TTC549 (cell line): ENCODE results near the gene BET1.
"Not testable (repeated sequence)": the region's sequence is repeated elsewhere in the genome, so short reads cannot be mapped to it uniquely, and the experiment has no call there.

Experiments used
- FAIRE-seq: peaks from 2 replicates; lab custom pipeline; 2012; peaks lifted over from hg19 to GRCh38; lab: Jason Lieb, UNC

Gene BET1

DNA sequence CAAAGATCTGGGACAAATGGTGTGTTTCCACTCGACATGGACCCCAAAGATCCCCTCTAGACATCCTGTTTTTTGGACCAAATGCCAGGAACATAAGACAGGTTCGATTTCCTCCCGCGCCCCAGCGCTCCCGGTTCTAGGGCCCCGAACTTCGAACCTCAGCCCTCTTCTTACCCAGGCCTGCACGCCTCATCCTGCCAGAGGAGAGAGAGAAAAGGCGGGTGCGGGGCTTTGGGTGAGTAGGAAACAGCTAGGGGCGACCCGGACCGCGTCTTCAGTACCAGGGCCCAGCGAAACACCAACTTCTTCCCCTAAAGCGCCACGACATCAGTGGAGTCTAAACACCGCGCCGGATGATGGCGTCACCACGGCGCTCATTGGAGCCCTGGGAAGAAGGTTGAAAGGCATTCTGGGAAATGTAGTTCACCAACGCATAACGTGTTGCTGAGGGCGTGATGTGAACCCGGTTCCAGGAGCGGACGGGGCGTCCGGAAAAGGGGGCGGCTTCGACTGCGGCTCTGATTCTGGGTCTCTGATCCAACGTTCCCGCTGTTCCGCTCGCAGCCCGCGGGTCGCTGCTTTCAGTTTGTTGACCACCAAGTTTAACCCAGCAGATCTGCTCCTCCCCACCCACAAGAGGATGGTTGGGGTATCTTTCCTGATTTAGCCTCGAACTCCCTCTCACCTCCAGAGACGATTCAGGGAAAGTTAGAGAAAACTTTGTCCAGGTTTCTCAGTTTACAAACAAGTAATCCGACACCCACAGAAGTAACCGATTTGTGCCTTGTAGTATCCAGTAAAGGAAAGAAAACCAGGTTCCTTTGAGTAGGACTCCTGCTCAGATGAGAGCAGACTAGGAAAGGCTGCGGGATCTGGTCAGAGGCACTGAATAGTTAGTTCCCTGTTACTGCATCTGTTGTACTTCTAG is at the start of gene BET1:
TSS of gene BET1 (minus strand) at position 332 of the 928 bp plus-strand sequence. CDS start at position 193, 139 bp downstream.
- peak; percentile 11 for FAIRE-seq

DNA sequence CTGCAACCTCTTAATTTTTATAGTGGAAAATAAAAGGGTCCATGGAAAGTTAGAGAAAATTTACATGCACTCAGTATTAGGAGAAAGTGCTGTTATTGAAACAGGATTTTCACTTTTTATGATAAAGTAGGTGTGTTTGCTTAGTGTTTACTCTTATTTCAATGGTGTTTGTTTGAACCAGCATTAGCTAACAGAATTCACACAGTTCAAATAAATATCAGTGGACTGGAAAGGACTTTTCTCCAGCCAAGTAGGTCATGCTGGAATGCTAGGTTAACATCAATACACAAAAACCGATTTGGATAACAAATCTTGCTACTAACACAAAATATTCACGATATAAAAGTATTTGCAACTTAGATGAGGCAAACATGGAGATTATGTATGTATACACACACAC is 49.4 kb upstream of the BET1 start:
- no peak for FAIRE-seq

- no peak for FAIRE-seq
Observed at GRCh38 chr7:94052398-94053180, 48.4 kb upstream of the BET1 start.

DNA sequence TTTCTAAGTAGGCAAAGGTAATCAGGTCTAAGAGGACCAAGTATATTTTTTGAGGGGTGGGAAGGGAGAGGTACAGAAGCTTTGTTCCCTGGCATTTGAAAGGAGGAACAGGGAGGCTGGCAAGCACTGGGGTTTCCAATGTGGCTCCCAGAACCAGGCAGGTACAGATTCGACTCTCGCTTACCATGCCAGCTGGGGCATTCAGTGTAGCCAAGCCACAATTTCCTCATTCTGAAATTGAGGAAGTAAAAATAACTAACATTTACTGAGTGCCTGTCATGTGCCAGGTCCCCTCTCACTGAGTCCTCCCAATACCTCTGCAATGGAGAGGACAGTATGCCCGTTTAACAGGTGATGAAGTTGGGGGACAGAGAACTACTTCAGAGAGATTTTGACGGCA is 45.9 kb upstream of the BET1 start:
- FAIRE-seq: no peak

DNA sequence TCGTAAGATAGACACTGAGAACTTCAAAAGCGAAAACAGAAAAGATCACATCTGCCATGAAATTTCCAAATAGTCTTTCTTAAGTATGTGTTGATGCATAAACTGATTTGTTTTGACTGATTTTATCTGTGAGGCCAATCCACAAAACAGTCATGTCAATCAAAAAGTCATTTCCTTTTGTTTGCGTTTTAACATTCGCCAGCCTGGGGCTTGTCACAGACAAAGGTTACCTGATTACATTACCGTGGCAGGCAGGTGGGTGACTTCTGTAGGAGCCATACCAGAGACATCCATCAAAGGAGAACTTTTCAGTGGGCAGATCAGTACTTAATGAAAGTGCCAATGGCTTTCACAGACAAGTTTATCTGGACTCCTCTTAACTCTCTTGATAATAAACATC is 45.5 kb upstream of the BET1 start:
- FAIRE-seq: no peak

- no peak for FAIRE-seq
Observed at GRCh38 chr7:94048755-94049154, 44.6 kb upstream of the BET1 start.

- no peak for FAIRE-seq
Observed at GRCh38 chr7:94047956-94048355, 43.8 kb upstream of the BET1 start.

- no peak for FAIRE-seq
Observed at GRCh38 chr7:94045581-94045980, 41.4 kb upstream of the BET1 start.

- no peak for FAIRE-seq
Observed at GRCh38 chr7:94044806-94045205, 40.7 kb upstream of the BET1 start.

DNA sequence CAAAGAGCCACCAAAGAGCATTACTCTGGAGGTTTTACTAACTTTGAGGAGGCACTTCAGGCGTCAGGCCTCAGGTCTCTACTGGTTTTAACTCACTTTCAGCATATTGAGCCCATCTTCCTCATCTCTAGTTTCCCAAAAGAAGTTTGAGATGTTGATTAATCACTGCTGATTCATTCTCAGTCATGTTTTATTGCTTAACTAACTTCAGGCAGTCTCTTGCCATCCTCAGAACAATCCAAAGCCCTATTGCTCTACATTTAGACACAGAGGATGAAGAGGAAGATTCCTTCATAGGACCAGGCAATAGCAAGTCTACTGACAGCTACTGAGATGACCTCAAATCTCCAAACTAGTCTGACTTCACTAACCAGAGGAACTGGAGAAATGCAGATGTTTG is 39.1 kb upstream of the BET1 start:
- FAIRE-seq: no peak

- no peak for FAIRE-seq
Observed at GRCh38 chr7:94042381-94042780, 38.2 kb upstream of the BET1 start.

- FAIRE-seq: no peak
Observed at GRCh38 chr7:94041529-94041928, 37.4 kb upstream of the BET1 start.

- no peak for FAIRE-seq
Observed at GRCh38 chr7:94040254-94040653, 36.1 kb upstream of the BET1 start.

DNA sequence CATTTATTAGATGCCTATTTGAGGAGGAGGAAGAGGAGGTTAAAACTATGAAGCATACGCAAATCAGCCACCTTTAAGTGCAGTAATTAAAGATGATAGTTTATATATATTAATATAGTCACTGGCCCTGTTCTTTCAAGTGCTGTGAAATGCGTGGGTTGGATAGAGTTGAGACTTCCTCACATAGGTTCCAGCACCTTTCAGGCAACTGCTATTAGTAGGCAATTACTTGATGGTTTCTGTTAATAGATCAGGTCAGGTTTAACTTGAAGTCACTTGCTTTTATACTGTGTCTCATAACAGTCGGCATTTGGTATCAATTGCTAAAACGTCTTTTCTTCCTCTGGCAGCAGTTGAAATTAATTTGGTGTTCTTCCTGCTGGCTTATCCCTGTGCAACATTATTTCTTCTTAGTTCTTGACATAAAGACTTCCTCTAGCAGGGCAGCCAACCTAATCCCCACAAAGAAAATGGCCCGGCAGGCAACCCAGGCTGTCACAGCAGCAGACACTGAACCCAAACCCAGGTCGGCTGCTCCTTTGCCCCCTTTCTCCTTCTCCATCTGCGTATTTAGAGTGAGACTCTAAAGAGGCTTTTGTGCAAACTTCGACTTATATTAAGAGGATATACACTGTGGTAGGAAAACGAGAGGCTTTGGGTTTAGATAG is 35.3 kb upstream of the BET1 start:
- no peak for FAIRE-seq

DNA sequence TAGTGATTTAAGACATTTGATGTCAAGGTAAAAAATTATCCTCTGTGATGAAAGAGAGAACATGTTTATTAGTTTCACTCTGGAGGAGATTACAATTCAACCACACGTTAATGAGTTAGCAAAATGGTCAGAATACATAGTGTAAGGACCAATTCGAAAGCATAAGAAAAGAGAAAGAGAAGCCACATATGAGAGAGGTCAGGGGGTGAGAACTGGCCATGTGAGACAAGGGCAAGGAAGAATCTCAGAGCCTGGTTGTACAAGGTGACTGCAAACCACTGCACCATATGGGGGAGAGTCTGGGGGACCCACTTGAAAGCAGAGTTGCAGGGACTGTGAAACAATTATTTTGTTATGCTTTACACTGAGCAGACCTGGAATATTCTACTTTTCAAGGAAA is 27.7 kb upstream of the BET1 start:
- no peak for FAIRE-seq

DNA sequence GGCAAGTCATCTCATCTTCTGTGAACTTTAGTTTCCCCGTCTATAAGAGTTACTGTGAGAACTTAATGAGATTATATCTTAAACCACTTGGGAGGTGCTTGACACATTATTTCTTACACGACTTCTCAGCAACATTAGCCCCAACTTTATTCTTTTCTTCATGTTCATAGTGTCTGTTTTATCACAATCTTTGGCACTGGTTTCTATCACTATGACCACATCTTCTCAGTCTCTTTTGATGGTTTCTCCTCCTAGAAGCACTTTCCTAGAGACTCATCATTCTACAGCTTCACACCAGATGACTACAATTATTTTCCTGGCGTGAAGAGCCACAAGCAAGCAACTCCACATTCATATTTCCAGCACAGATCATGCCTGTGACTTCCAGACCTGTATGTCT is 26.5 kb upstream of the BET1 start:
- no peak for FAIRE-seq

GRCh38 chr7:94029976-94030375 is 25.8 kb upstream of the BET1 start:
- no peak for FAIRE-seq

DNA sequence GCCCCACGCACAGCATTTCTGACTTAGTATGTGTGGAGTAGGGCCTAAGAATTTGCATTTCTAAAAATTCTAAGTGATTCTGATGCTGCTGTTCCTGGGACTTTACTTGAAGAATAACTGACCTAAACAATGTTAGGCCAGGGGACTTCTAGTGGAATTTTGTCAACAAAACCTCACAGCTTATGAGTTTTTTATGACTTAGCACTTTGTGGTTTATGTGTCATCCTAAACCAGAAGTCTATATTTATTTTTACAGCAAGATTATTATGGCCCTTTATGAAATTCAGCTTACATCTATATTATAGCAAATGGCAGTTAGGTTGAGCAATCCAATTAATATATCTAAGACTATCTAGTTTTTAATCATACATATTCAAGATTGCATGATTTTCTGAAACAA is 24.6 kb upstream of the BET1 start:
- FAIRE-seq: no peak

- FAIRE-seq: not testable (repeated sequence)
Observed at GRCh38 chr7:94026619-94027018, 22.5 kb upstream of the BET1 start.

DNA sequence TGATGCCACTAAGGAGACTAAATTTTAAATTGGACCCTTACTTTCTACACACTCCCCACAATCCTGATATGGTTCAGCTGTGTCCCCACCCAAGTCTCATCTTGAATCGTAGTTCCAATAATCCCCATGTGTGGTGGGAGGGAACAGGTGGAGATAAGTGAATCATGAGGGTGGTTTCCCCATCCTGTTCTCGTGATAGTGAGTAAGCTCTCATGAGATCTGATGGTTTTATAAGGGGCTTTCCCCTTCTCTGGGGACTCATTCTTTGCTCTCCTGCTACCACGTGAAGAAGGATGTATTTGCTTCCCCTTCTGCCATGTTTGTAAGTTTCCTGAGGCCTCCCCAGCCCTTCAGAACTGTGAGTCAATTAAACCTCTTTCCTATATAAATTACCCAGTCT is 18.4 kb upstream of the BET1 start:
- FAIRE-seq: no peak

- FAIRE-seq: no peak
Observed at GRCh38 chr7:94016786-94017185, 12.6 kb upstream of the BET1 start.

DNA sequence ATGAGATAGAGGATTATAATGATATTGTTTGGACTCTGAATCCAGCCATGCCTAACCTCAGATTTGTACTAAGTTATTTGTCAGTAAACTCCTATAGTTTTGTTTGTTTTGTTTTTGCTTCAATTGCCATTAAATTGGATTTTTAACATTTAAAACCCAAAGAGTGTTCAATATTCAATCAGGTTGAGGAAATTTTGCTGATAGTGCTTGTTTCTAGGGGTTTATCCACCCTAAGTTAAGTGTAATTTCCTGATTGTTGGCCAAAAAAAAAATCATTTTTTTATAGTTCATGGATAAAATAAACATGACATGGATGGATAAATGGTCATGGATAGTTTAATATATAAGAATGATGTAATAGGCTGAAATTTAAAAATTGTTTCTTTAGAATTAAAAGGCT is 11.4 kb upstream of the BET1 start:
- FAIRE-seq: no peak

DNA sequence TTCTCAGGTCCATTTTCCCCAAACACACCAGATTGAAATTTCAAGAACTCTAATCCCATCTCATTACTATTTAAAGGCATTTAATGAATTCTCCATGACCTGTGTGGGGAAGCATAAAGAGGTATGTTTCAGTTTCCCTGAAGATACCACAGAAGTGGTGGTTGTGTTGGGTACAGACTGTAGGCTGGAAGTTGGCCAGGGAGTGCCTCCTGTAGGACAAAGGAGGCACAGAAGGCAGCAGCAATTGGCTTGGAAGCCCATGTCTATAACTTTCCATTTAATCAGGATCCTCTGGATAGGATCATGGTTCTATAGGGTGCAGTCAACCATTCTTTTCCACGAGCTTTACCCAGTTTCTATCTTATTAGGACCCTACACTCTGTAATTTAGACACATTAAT is 8.6 kb upstream of the BET1 start:
- FAIRE-seq: no peak
